ENCODE measurements around the gene C13orf42. TPM values are rescaled to one million over a fixed set of nuclear protein-coding genes. Genes with fewer than 3 reads are reported as not detected.

Gene C13orf42
- total RNA-seq, 3 donors from 2014 or later: not detected

- H3K4me1 ChIP-seq: no peaks in the 10 kb centered on the region
- H3K9me3 ChIP-seq: no peaks in the 10 kb centered on the region
- no peak overlapping the region for H3K4me3 ChIP-seq
- TF ChIP-seq CTCF (IDR thresholded peaks at IDR 0.05) (no peak), POLR2A (IDR thresholded peaks at IDR 0.05) (no peak), POLR2AphosphoS5 (IDR thresholded peaks at IDR 0.05) (no peak)
- intact Hi-C loops (cut with DNase I; ENCODE audit: low total_unique reads): no loop called here
- H3K27me3 ChIP-seq: peaks cover 0 to 9% of the 10 kb centered on the region in 2 donors
- DNase-seq (ENCODE audit: low spot score in 2 of 2): no peak
- H3K27ac ChIP-seq: no peak overlapping the region
- H3K36me3 ChIP-seq: no peaks in the 10 kb centered on the region
These were observed 45.5 kb downstream of the C13orf42 start for GRCh38 chr13:51065372-51066090.

- Histone ChIP-seq H3K36me3 (no peaks in the 10 kb centered on the region), H3K9me3 (no peaks in the 10 kb centered on the region), H3K27ac (no peak overlapping the region), H3K27me3 (peaks cover 0 to 8% of the 10 kb centered on the region in 2 donors), H3K4me3 (no peak overlapping the region), H3K4me1 (no peaks in the 10 kb centered on the region)
- intact Hi-C loops (cut with DNase I; ENCODE audit: low total_unique reads): no loop called here
- DNase-seq (ENCODE audit: low spot score in 2 of 2): no peak
- TF ChIP-seq POLR2AphosphoS5 (IDR thresholded peaks at IDR 0.05) (no peak), CTCF (IDR thresholded peaks at IDR 0.05) (no peak), POLR2A (IDR thresholded peaks at IDR 0.05) (no peak)
These were observed 46.3 kb downstream of the C13orf42 start for GRCh38 chr13:51064753-51065152.

- intact Hi-C loops (cut with DNase I; ENCODE audit: low total_unique reads): no loop called here
- H3K27me3 ChIP-seq: peaks cover 0 to 1% of the 10 kb centered on the region in 2 donors
- H3K9me3 ChIP-seq: no peaks in the 10 kb centered on the region
- H3K36me3 ChIP-seq: no peaks in the 10 kb centered on the region
- DNase-seq (ENCODE audit: low spot score in 2 of 2): no peak
- H3K4me1 ChIP-seq: no peaks in the 10 kb centered on the region
- H3K4me3 ChIP-seq: no peak overlapping the region
- H3K27ac ChIP-seq: no peak overlapping the region
- TF ChIP-seq CTCF (IDR thresholded peaks at IDR 0.05) (no peak), POLR2A (IDR thresholded peaks at IDR 0.05) (no peak), POLR2AphosphoS5 (IDR thresholded peaks at IDR 0.05) (no peak)
These were observed 47.2 kb downstream of the C13orf42 start for GRCh38 chr13:51063909-51064308.

GRCh38 chr13:51058461-51059167, 52.5 kb downstream of the C13orf42 start:
- DNase-seq (ENCODE audit: low spot score in 2 of 2): no peak
- H3K4me1 ChIP-seq: no peaks in the 10 kb centered on the region
- no peaks in the 10 kb centered on the region for H3K36me3 ChIP-seq
- H3K4me3 ChIP-seq: no peak overlapping the region
- no peaks in the 10 kb centered on the region for H3K27me3 ChIP-seq
- H3K27ac ChIP-seq: no peak overlapping the region
- no peaks in the 10 kb centered on the region for H3K9me3 ChIP-seq
- TF ChIP-seq POLR2AphosphoS5 (IDR thresholded peaks at IDR 0.05): no peak
- no peak for TF ChIP-seq POLR2A (IDR thresholded peaks at IDR 0.05)
- TF ChIP-seq CTCF (IDR thresholded peaks at IDR 0.05): no peak
- intact Hi-C loops (cut with DNase I; ENCODE audit: low total_unique reads): no loop called here

GRCh38 chr13:51057906-51058305, 53.2 kb downstream of the C13orf42 start:
- intact Hi-C loops (cut with DNase I; ENCODE audit: low total_unique reads): no loop called here
- no peak overlapping the region for H3K27ac ChIP-seq

More at GRCh38 chr13:51057906-51058305, 53.2 kb downstream of the C13orf42 start:
- Histone ChIP-seq H3K27me3 (no peaks in the 10 kb centered on the region), H3K36me3 (no peaks in the 10 kb centered on the region), H3K4me1 (no peaks in the 10 kb centered on the region), H3K9me3 (no peaks in the 10 kb centered on the region), H3K4me3 (no peak overlapping the region)
- TF ChIP-seq CTCF (IDR thresholded peaks at IDR 0.05) (no peak), POLR2A (IDR thresholded peaks at IDR 0.05) (no peak), POLR2AphosphoS5 (IDR thresholded peaks at IDR 0.05) (no peak)
- no peak for DNase-seq (ENCODE audit: low spot score in 2 of 2)
